Stomach smooth muscle (tissue), 2 donors: ENCODE results near the gene SLC25A51.

ENCODE experiments used
- H3K27ac ChIP-seq: one replicate; pipeline ENCODE4 v1.7.0; 2013; ENCODE audit warnings: mild to moderate bottlenecking, low read length, inconsistent platforms
- H3K27me3 ChIP-seq, 2 donors: one replicate each; pipeline ENCODE4 v1.7.0; 2013; ENCODE audit warnings: low read length in 2 of 2; ENCODE audit not compliant: insufficient read depth in 2 of 2, control insufficient read depth in 1 of 2
- H3K36me3 ChIP-seq, 2 donors: one replicate each; pipeline ENCODE4 v1.7.0; 2013; ENCODE audit warnings: low read length in 2 of 2; ENCODE audit not compliant: control insufficient read depth in 2 of 2, insufficient read depth in 2 of 2
- H3K4me1 ChIP-seq: one replicate; pipeline ENCODE4 v1.7.0; 2013; ENCODE audit warnings: low read length; ENCODE audit not compliant: control insufficient read depth, insufficient read depth
- H3K4me3 ChIP-seq, 2 donors: one replicate each; pipeline ENCODE4 v1.7.0; 2013; ENCODE audit warnings: low read length in 2 of 2
- H3K9ac ChIP-seq, 2 donors: one replicate each; pipeline ENCODE4 v1.7.0; 2013; ENCODE audit warnings: low read length in 2 of 2, mild to moderate bottlenecking in 1 of 2
- H3K9me3 ChIP-seq, 2 donors: one replicate each; pipeline ENCODE4 v1.7.0; 2013; ENCODE audit warnings: low read length in 2 of 2; ENCODE audit not compliant: control insufficient read depth in 2 of 2
- donor health status: healthy.
- donor health status: Pancreatic carcinoma.

SLC25A51 gene

DNA sequence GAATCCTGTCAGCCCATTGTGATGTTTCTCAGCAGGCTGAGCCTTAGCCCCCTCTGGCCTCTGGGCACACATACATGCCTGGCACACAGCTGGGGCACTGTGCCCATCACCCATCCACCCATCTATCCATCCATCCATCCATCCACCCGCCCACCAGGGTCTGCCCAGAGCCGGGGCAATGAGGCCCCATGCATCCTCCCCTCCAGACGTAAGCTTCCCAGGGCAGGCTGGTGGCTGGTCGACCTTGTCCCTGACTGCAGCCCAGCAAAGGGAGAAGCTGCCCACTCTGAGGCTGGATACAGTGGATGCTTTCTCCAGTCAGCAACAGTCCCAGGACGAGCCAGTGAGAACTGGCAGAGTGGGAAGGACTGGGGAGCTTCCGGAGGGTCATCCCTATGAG, 21.1 kb upstream of the SLC25A51 start:
- H3K4me1 ChIP-seq = peaks cover 5% of the 10 kb centered on the region
- no peak overlapping the region for H3K4me3 ChIP-seq
- H3K27me3 ChIP-seq = no peaks in the 10 kb centered on the region
- no peaks in the 10 kb centered on the region for H3K9me3 ChIP-seq
- no peaks in the 10 kb centered on the region for H3K36me3 ChIP-seq
- no peak overlapping the region for H3K27ac ChIP-seq
- H3K9ac ChIP-seq = no peak overlapping the region

GRCh38 chr9:37924538-37924937, 20.6 kb upstream of the SLC25A51 start:
- H3K36me3 ChIP-seq = no peaks in the 10 kb centered on the region
- no peak overlapping the region for H3K4me3 ChIP-seq
- no peaks in the 10 kb centered on the region for H3K9me3 ChIP-seq
- H3K4me1 ChIP-seq = peaks cover 5% of the 10 kb centered on the region
- H3K27me3 ChIP-seq = no peaks in the 10 kb centered on the region
- H3K9ac ChIP-seq = no peak overlapping the region
- no peak overlapping the region for H3K27ac ChIP-seq

DNA sequence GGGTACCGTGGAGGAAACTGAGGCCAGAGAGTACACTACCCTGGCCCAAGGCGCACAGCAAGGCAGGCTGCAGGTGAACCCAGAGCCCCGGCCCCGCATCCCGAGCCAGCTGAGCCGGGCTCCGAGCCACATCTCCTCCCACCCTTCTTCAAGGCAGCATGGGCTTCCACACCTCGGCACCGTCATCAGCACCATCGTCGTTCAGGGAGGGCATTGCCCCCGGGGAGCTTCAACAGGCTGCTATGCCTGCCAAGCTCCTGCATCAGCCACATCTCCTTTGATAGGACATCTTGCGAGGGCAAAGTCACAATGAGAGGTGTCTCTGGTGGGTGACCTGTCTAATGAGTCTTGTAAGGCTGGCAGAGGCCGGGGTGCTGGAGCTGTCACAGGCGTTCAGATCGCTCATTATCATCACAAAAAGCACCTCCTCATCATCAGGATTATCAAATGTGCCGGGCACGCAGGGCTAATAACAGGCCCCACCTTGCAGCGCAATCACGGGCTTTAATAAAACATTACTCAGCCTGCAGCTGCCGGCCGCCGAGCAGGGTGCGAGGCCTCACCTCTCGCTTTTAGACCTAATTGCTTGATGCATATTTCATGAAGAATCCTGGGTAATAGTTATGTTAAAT, 20.0 kb upstream of the SLC25A51 start:
- Histone ChIP-seq H3K27ac (no peak overlapping the region), H3K27me3 (no peaks in the 10 kb centered on the region), H3K4me1 (peaks cover 5% of the 10 kb centered on the region), H3K36me3 (no peaks in the 10 kb centered on the region), H3K9me3 (no peaks in the 10 kb centered on the region), H3K4me3 (no peak overlapping the region), H3K9ac (no peak overlapping the region)

- H3K27me3 ChIP-seq = no peaks in the 10 kb centered on the region
- no peaks in the 10 kb centered on the region for H3K9me3 ChIP-seq
- peaks cover 0 to 2% of the 10 kb centered on the region in 2 donors for H3K36me3 ChIP-seq
- peaks cover 5% of the 10 kb centered on the region for H3K4me1 ChIP-seq
- H3K9ac ChIP-seq = no peak overlapping the region
- H3K4me3 ChIP-seq = no peak overlapping the region
- H3K27ac ChIP-seq = no peak overlapping the region
Observed at GRCh38 chr9:37923118-37923795, 19.3 kb upstream of the SLC25A51 start.

DNA sequence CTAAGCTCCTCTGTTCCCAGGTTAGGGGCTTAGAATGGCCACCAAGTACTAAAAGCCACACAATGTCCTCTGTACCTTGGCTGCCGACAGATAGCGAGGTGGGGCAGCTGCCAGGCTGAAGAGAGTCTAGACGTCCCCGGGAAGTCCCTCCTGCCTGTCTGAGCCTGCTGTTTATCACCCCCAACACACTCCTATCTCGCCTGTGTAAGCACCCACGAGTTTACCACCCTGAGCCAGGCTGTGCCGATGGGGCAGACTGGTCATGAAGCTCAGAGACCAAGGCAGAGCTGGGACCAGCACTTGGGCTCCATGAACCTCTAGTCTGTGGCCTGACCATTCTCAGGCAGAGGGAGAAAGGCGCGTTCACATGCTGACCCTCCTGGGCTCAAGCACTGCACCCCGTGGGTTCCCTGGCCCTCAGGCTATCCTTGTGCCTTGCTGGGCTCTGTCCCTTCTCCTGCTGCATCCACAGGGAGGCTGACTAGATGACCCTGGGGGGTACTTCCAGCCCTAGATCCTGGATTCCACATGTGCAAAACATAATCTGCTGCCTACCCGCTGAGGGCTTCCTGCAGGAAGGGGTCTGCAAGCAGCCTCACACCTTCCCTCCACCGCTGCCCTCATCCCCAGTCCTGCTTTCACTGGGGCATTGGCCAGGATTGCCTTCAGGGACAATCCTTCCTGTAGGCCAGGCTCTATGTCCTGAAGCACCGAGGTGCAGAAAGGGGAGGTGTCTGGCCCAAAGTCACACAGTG, 18.6 kb upstream of the SLC25A51 start:
- no peak overlapping the region for H3K27ac ChIP-seq
- H3K4me1 ChIP-seq = peaks cover 8% of the 10 kb centered on the region
- no peaks in the 10 kb centered on the region for H3K27me3 ChIP-seq
- H3K9me3 ChIP-seq = no peaks in the 10 kb centered on the region
- H3K4me3 ChIP-seq = no peak overlapping the region
- peaks cover 0 to 7% of the 10 kb centered on the region in 2 donors for H3K36me3 ChIP-seq
- H3K9ac ChIP-seq = no peak overlapping the region

- H3K27ac ChIP-seq = no peak overlapping the region
- peaks cover 11% of the 10 kb centered on the region for H3K4me1 ChIP-seq
- H3K9ac ChIP-seq = no peak overlapping the region
- no peaks in the 10 kb centered on the region for H3K9me3 ChIP-seq
- H3K36me3 ChIP-seq = peaks cover 0 to 9% of the 10 kb centered on the region in 2 donors
- H3K27me3 ChIP-seq = no peaks in the 10 kb centered on the region
- H3K4me3 ChIP-seq = no peak overlapping the region
Observed at GRCh38 chr9:37921546-37922300, 17.8 kb upstream of the SLC25A51 start.

- no peak overlapping the region for H3K4me3 ChIP-seq
- H3K27me3 ChIP-seq = no peaks in the 10 kb centered on the region
- H3K4me1 ChIP-seq = peaks cover 12% of the 10 kb centered on the region
- peaks cover 0 to 9% of the 10 kb centered on the region in 2 donors for H3K36me3 ChIP-seq
- H3K9ac ChIP-seq = no peak overlapping the region
- no peaks in the 10 kb centered on the region for H3K9me3 ChIP-seq
- no peak overlapping the region for H3K27ac ChIP-seq
Observed at GRCh38 chr9:37921168-37921510, 17.2 kb upstream of the SLC25A51 start.

GRCh38 chr9:37920471-37921167, 16.7 kb upstream of the SLC25A51 start:
- Histone ChIP-seq H3K4me3 (no peak overlapping the region), H3K27me3 (no peaks in the 10 kb centered on the region), H3K9me3 (no peaks in the 10 kb centered on the region), H3K9ac (no peak overlapping the region), H3K4me1 (peaks cover 16% of the 10 kb centered on the region), H3K27ac (no peak overlapping the region), H3K36me3 (peaks cover 0 to 9% of the 10 kb centered on the region in 2 donors)

- peaks cover 16% of the 10 kb centered on the region for H3K4me1 ChIP-seq
- H3K9me3 ChIP-seq = no peaks in the 10 kb centered on the region
Observed at GRCh38 chr9:37919956-37920335, 16.0 kb upstream of the SLC25A51 start.

GRCh38 chr9:37919246-37919955, 15.5 kb upstream of the SLC25A51 start:
- Histone ChIP-seq H3K9me3 (no peaks in the 10 kb centered on the region), H3K27ac (no peak overlapping the region), H3K4me1 (peaks cover 16% of the 10 kb centered on the region)

More at GRCh38 chr9:37919956-37920335, 16.0 kb upstream of the SLC25A51 start:
- H3K9ac ChIP-seq = no peak overlapping the region
- H3K36me3 ChIP-seq = peaks cover 0 to 9% of the 10 kb centered on the region in 2 donors
- H3K4me3 ChIP-seq = no peak overlapping the region
- no peak overlapping the region for H3K27ac ChIP-seq
- no peaks in the 10 kb centered on the region for H3K27me3 ChIP-seq

More at GRCh38 chr9:37919246-37919955, 15.5 kb upstream of the SLC25A51 start:
- Histone ChIP-seq H3K36me3 (peaks cover 0 to 9% of the 10 kb centered on the region in 2 donors), H3K27me3 (no peaks in the 10 kb centered on the region), H3K9ac (no peak overlapping the region), H3K4me3 (no peak overlapping the region)
